Measurements from ENCODE around the gene CXCL14. TPM values are rescaled to one million over a fixed set of nuclear protein-coding genes. Genes with fewer than 3 reads are reported as not detected.

Gene CXCL14
- total RNA-seq, 1 experiment from 2014 or later: not detected

- intact Hi-C loops (cut with micrococcal nuclease; ENCODE audit: unreplicated experiment): no loop called here
- CTCF ChIA-PET: no interaction called here
- Histone ChIP-seq H3K27me3 (replicated peaks; ENCODE audit: insufficient read depth, low read depth, low read length, poor library complexity) (peaks cover 43% of the 10 kb centered on the region), H3K4me1 (ENCODE audit: insufficient read depth, low read length, poor library complexity, severe bottlenecking) (no peaks in the 10 kb centered on the region), H3K27ac (ENCODE audit: low read depth, low read length, poor library complexity, severe bottlenecking) (no peak overlapping the region), H3K36me3 (ENCODE audit: insufficient read depth, low read length, poor library complexity, severe bottlenecking) (no peaks in the 10 kb centered on the region), H3K4me3 (ENCODE audit: low read depth, low read length, poor library complexity, severe bottlenecking) (no peak overlapping the region), H3K9me3 (ENCODE audit: low read depth, low read length, poor library complexity, severe bottlenecking) (no peaks in the 10 kb centered on the region)
- POLR2A ChIA-PET (ENCODE audit: low non-redundant PET): no interaction called here
- TF ChIP-seq CTCF (conservative IDR thresholded peaks at IDR 0.05; ENCODE audit: low read depth, low read length) (no peak), EZH2 (IDR thresholded peaks at IDR 0.05; ENCODE audit: borderline replicate concordance, low read depth, low read length, poor library complexity, severe bottlenecking) (no peak)
- no TSS peak for BruUV-seq (replicated peaks)
- DNase-seq (ENCODE audit: low spot score): no peak
These were observed 22.7 kb upstream of the CXCL14 start for GRCh38 chr5:135601466-135601865.

- ChIA-PET CTCF (no interaction called here), POLR2A (ENCODE audit: low non-redundant PET) (no interaction called here)
- TF ChIP-seq EZH2 (IDR thresholded peaks at IDR 0.05; ENCODE audit: borderline replicate concordance, low read depth, low read length, poor library complexity, severe bottlenecking) (no peak), CTCF (conservative IDR thresholded peaks at IDR 0.05; ENCODE audit: low read depth, low read length) (no peak)
- intact Hi-C loops (cut with micrococcal nuclease; ENCODE audit: unreplicated experiment): no loop called here
- Histone ChIP-seq H3K36me3 (ENCODE audit: insufficient read depth, low read length, poor library complexity, severe bottlenecking) (no peaks in the 10 kb centered on the region), H3K27ac (ENCODE audit: low read depth, low read length, poor library complexity, severe bottlenecking) (no peak overlapping the region), H3K27me3 (replicated peaks; ENCODE audit: insufficient read depth, low read depth, low read length, poor library complexity) (peaks cover 39% of the 10 kb centered on the region), H3K4me3 (ENCODE audit: low read depth, low read length, poor library complexity, severe bottlenecking) (no peak overlapping the region), H3K4me1 (ENCODE audit: insufficient read depth, low read length, poor library complexity, severe bottlenecking) (no peaks in the 10 kb centered on the region), H3K9me3 (ENCODE audit: low read depth, low read length, poor library complexity, severe bottlenecking) (no peaks in the 10 kb centered on the region)
- no TSS peak for BruUV-seq (replicated peaks)
- no peak for DNase-seq (ENCODE audit: low spot score)
These were observed 22.2 kb upstream of the CXCL14 start for GRCh38 chr5:135600971-135601381.

GRCh38 chr5:135600152-135600570, 21.4 kb upstream of the CXCL14 start:
- POLR2A ChIA-PET (ENCODE audit: low non-redundant PET): no interaction called here
- no peaks in the 10 kb centered on the region for H3K4me1 ChIP-seq (ENCODE audit: insufficient read depth, low read length, poor library complexity, severe bottlenecking)

More at GRCh38 chr5:135600152-135600570, 21.4 kb upstream of the CXCL14 start:
- H3K9me3 ChIP-seq (ENCODE audit: low read depth, low read length, poor library complexity, severe bottlenecking): no peaks in the 10 kb centered on the region
- BruUV-seq (replicated peaks): no TSS peak
- CTCF ChIA-PET: interaction anchor here (0.5 kb wide), 1 partner anchor 261 kb away, joined by 3 read pairs; no protein-coding TSS in a partner anchor
- TF ChIP-seq EZH2 (IDR thresholded peaks at IDR 0.05; ENCODE audit: borderline replicate concordance, low read depth, low read length, poor library complexity, severe bottlenecking) (no peak), CTCF (conservative IDR thresholded peaks at IDR 0.05; ENCODE audit: low read depth, low read length) (no peak)
- no peak for DNase-seq (ENCODE audit: low spot score)
- no peaks in the 10 kb centered on the region for H3K36me3 ChIP-seq (ENCODE audit: insufficient read depth, low read length, poor library complexity, severe bottlenecking)
- H3K27me3 ChIP-seq (replicated peaks; ENCODE audit: insufficient read depth, low read depth, low read length, poor library complexity): peaks cover 32% of the 10 kb centered on the region
- no peak overlapping the region for H3K27ac ChIP-seq (ENCODE audit: low read depth, low read length, poor library complexity, severe bottlenecking)
- intact Hi-C loops (cut with micrococcal nuclease; ENCODE audit: unreplicated experiment): no loop called here
- no peak overlapping the region for H3K4me3 ChIP-seq (ENCODE audit: low read depth, low read length, poor library complexity, severe bottlenecking)
